ENCODE measurements around the gene SERAC1. TPM values are rescaled to one million over a fixed set of nuclear protein-coding genes. Genes with fewer than 3 reads are reported as not detected.

SERAC1 gene
- total RNA-seq, 1 experiment from 2014 or later: 14.4 TPM

DNA sequence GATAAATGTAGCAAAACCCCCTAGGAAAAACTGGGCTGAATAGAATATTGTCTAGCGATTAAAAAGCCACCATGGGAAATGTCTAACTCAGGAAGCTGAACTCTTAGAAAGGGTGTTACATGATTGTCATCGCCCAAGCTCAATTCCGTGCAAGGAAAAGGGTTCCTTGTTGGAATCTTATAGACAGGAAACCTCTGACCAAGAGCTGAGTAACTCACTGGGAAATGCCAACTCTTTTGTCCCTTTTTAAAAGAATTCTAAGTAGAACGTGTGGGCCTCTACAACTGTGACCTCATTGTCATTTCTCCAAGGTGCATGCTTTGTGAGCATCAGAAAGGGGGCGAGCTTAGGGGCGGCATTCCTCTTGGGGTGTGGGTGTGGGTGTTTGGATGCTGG lies 98.3 kb downstream of the SERAC1 start:
- Histone ChIP-seq H3K27me3 (ENCODE audit: control insufficient read depth, insufficient read depth, low read length) (no peaks in the 10 kb centered on the region), H3K36me3 (replicated peaks; ENCODE audit: control insufficient read depth, insufficient read depth, low read length) (peaks cover 2% of the 10 kb centered on the region), H3K4me3 (ENCODE audit: insufficient read depth, low read depth, low read length) (no peak overlapping the region)
- no peak for DNase-seq

DNA sequence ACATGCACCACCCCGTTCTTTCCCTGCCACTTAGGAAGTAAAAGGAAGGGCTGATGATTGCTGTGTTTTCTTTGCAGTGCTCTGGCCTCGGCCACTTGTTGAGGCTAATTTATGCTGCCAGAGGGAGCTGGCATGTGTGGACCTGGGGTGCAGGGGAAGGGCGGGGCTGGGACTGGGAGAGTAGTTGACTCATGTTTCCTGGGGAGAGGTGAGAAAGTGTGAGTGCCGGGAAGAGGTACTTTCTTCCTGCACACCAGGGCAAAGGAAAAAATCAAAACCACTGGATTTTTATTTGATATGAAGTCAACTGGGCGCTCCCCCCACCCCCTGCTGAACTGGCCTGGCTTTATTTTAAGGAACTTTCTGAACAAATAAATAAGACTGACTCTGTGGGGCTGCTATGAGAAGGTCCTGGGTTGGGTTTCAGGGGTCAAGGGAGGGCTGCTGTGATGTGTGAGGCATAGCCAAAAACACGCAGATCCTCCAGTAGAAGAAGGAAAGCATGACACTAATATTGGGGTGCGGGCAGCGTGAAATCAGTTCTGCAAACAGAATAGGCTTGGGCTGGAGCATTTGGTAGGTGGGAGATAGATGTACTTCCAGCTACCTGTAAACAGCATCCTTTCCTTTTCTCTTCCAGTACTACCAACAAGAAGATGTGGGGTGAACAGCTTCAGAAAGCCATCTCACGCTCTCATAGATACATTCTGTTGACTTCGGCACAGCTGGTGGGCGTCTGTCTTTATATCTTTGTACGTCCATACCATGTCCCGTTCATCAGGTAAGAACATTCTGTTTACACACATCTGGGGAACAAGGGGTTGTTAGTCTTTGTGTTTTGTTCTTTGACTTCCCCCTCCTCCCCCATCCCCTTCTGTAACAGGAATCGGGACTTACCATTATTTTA lies 98.9 kb downstream of the SERAC1 start:
- Histone ChIP-seq H3K27me3 (ENCODE audit: control insufficient read depth, insufficient read depth, low read length) (no peaks in the 10 kb centered on the region), H3K36me3 (replicated peaks; ENCODE audit: control insufficient read depth, insufficient read depth, low read length) (peaks cover 2% of the 10 kb centered on the region), H3K4me3 (ENCODE audit: insufficient read depth, low read depth, low read length) (no peak overlapping the region)
- DNase-seq: peak; percentile 73

DNA sequence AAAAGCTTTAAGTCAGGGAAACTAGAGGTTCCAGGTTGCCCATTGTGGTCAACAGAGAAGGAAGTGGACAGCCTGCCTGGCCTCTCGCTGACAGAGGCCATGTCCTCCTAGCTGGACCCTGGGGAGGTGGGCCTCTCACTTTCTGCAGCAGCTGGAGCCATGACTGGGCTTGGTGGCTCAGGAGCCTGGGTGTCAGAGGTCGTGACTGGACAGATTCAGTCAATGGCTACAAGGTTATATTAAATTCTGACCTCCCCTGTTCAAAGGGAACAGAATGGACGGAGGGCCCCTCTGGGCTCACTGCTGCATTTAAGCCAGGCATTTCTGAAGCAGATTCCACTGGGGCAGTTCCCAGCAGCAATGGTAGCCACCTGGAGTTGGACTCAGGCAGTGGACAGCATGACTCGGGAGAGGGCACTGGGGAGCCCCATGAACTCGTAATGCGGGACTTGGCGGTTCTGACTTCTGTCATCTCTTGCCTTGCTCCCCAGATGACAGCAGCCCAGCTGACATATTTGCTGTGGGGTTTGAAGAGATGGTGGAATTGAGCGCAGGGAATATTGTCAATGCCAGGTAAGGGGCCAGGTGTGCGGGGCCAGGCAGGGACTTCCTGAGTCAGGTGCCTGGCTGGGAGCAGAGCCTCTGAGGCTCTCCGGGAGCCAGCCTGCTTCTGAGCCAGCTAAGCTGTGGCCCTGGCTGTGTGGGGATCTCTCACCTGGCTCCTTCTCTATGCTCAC lies 99.7 kb downstream of the SERAC1 start:
- H3K4me3 ChIP-seq (ENCODE audit: insufficient read depth, low read depth, low read length): no peak overlapping the region
- DNase-seq: no peak
- H3K36me3 ChIP-seq (replicated peaks; ENCODE audit: control insufficient read depth, insufficient read depth, low read length): peaks cover 2% of the 10 kb centered on the region

GRCh38 chr6:158067436-158068015 lies 100.5 kb downstream of the SERAC1 start:
- Histone ChIP-seq H3K36me3 (replicated peaks; ENCODE audit: control insufficient read depth, insufficient read depth, low read length) (peaks cover 2% of the 10 kb centered on the region), H3K4me3 (ENCODE audit: insufficient read depth, low read depth, low read length) (no peak overlapping the region), H3K27me3 (ENCODE audit: control insufficient read depth, insufficient read depth, low read length) (no peaks in the 10 kb centered on the region)
- no peak for DNase-seq

More for the DNA sequence above, 99.7 kb downstream of the SERAC1 start:
- H3K27me3 ChIP-seq (ENCODE audit: control insufficient read depth, insufficient read depth, low read length): no peaks in the 10 kb centered on the region

DNA sequence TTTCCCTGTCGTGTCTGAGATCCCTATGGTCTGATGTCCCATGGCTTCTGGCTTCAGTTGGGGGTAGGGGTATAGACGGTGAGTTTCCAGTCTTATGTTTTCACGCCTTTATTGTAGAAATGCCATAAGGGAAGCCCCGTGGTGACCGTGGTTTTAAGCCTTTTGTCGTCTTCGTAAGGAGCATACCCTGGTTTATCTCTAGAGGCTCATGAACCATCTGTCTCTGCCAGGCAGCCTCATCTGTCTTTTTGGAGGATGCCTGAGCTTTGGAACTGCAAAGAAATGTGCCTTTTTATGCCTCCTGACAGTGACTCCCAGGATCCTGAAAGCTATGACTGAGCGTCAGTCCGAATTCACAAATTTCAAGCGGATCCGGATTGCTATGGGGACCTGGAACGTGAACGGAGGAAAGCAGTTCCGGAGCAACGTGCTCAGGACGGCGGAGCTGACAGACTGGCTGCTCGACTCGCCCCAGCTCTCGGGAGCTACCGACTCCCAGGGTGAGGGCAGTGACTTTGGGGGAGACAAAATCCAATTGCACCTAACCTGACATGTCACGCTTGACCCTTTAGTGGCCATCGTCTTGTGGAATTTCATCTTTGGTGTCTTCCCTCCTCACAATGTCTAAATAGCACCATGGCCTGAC lies 101.8 kb downstream of the SERAC1 start:
- Histone ChIP-seq H3K36me3 (replicated peaks; ENCODE audit: control insufficient read depth, insufficient read depth, low read length) (peaks cover 2% of the 10 kb centered on the region), H3K4me3 (ENCODE audit: insufficient read depth, low read depth, low read length) (no peak overlapping the region), H3K27me3 (ENCODE audit: control insufficient read depth, insufficient read depth, low read length) (no peaks in the 10 kb centered on the region)
- DNase-seq: no peak

GRCh38 chr6:158064725-158065251 lies 103.3 kb downstream of the SERAC1 start:
- Histone ChIP-seq H3K4me3 (ENCODE audit: insufficient read depth, low read depth, low read length) (no peak overlapping the region), H3K27me3 (ENCODE audit: control insufficient read depth, insufficient read depth, low read length) (no peaks in the 10 kb centered on the region), H3K36me3 (replicated peaks; ENCODE audit: control insufficient read depth, insufficient read depth, low read length) (peaks cover 2% of the 10 kb centered on the region)
- no peak for DNase-seq

GRCh38 chr6:158063736-158064135 lies 104.3 kb downstream of the SERAC1 start:
- Histone ChIP-seq H3K36me3 (replicated peaks; ENCODE audit: control insufficient read depth, insufficient read depth, low read length) (peaks cover 2% of the 10 kb centered on the region; the same call in 1 of the 2 replicates), H3K4me3 (ENCODE audit: insufficient read depth, low read depth, low read length) (no peak overlapping the region), H3K27me3 (ENCODE audit: control insufficient read depth, insufficient read depth, low read length) (no peaks in the 10 kb centered on the region)
- no peak for DNase-seq

DNA sequence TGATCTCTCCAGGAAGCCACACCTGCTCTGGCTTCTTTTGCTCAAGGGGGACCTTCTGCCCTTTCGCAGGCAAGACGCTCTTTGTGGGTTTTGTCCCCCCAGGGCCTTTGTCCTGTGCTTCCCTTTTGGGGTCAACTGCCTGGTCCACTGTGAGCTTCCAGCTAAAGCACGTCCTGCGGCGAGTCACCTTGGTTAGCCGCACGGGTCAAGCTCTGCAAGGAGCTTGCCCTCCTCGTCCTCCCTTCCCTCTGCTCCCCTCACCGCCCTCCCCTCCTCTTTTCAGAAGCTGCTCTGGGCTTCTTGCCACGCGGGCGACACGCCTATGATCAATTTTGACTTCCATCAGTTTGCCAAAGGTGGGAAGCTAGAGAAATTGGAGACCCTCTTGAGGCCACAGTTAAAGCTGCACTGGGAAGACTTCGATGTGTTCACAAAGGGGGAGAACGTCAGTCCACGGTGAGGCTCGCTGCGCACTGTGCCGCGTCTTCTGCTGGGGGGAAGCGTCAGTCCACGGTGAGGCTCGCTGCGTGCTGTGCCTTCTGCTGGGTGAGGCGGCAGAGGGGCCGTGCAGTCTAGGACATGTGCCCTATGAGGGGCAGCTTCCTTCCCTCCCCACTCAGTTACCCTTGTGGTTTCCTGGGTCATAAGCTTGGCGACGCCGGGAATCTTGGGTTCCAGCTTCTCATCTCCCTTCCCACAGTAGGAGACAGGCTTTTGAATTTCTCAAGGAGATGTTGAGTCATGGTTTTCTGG lies 106.2 kb downstream of the SERAC1 start:
- Histone ChIP-seq H3K27me3 (ENCODE audit: control insufficient read depth, insufficient read depth, low read length) (no peaks in the 10 kb centered on the region), H3K4me3 (ENCODE audit: insufficient read depth, low read depth, low read length) (no peak overlapping the region), H3K36me3 (replicated peaks; ENCODE audit: control insufficient read depth, insufficient read depth, low read length) (peaks cover 2% of the 10 kb centered on the region; the same call in 1 of the 2 replicates)
- DNase-seq: no peak

DNA sequence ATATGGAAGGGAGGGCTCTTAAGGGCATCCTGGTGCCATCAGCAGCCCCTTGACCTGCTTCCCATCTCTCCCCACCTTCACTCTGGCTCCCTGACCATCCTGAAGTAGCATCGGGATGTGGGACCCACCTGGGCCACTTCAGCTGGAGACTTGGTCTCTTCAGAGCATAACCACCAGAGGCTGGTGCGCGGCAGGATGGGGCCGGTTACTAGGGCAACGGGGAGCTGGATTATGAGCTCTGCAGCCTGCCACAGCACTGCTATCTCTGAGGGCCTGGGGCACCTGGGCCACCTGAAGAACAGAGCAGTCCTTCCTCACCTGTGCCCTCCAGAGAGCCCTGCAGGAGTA lies 106.7 kb downstream of the SERAC1 start:
- Histone ChIP-seq H3K27me3 (ENCODE audit: control insufficient read depth, insufficient read depth, low read length) (no peaks in the 10 kb centered on the region), H3K4me3 (ENCODE audit: insufficient read depth, low read depth, low read length) (no peak overlapping the region), H3K36me3 (replicated peaks; ENCODE audit: control insufficient read depth, insufficient read depth, low read length) (no peaks in the 10 kb centered on the region; the same call in 1 of the 2 replicates)
- no peak for DNase-seq

DNA sequence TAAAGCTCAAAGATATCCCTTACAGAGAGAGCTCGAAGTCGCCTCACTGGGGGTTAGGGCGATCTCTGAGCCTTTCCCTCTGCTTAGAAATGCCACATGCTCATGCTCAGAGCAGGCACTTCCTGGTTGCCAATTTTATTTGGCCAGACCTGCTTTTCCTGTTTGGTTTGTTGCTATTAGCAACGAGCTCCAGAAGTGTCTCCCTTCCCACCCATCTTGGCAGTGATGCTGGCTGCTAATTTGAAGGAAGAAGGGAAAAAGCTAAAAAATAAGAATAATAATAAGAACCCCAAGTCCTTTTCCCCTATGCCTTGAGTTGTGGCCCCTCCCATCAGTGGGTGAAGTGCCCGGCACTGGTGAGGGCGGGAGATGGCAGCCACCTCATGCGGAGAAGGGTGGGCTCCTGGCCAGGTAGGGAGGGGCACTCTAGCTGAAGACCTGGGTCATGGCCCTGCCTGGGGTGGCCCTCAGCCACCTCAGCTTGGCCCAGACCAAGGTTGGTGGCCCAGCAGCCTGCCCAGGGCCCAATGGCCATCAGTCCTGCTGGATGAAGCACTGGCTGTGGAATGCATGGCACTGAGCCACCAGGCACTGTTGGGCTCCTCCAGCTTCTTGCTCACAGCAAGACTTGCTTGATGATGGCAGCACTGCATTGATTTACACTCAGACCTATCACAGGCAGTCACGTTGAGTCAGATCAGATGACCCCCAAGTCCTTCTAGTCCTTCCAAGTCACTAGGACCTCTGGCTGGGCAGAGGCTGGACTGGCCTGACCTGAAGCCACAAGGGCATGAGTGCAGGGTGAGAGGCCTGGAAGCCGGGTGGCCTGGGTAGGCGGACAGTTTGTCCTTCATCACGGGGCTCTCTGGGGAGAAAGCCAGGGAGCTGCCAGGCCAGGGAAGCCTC lies 107.4 kb downstream of the SERAC1 start:
- H3K4me3 ChIP-seq (ENCODE audit: insufficient read depth, low read depth, low read length): no peak overlapping the region
- no peaks in the 10 kb centered on the region for H3K27me3 ChIP-seq (ENCODE audit: control insufficient read depth, insufficient read depth, low read length)
- no peak for DNase-seq
- H3K36me3 ChIP-seq (replicated peaks; ENCODE audit: control insufficient read depth, insufficient read depth, low read length): no peaks in the 10 kb centered on the region; the same call in 1 of the 2 replicates
